Stimulated activated CD8-positive, alpha-beta memory T cell treated with anti-CD3 and anti-CD28 coated beads, Interleukin-7, amount 100 ng/mL, for 48 hours (primary cell): ENCODE data around the gene TMCC1.

Experiments used
- DNase-seq, 2 donors: peaks; one replicate each; pipeline ENCODE4 v3.0.0-alpha.2; 2020; ENCODE audit warnings: low read depth in 1 of 2; ENCODE audit errors: extremely low read depth in 1 of 2

The TMCC1 gene

GRCh38 chr3:129626744-129627349 lies 266.7 kb downstream of the TMCC1 start:
- peak; percentile 66 to 74 for DNase-seq

GRCh38 chr3:129625072-129625874 lies 268.2 kb downstream of the TMCC1 start:
- DNase-seq, result no peak

DNA sequence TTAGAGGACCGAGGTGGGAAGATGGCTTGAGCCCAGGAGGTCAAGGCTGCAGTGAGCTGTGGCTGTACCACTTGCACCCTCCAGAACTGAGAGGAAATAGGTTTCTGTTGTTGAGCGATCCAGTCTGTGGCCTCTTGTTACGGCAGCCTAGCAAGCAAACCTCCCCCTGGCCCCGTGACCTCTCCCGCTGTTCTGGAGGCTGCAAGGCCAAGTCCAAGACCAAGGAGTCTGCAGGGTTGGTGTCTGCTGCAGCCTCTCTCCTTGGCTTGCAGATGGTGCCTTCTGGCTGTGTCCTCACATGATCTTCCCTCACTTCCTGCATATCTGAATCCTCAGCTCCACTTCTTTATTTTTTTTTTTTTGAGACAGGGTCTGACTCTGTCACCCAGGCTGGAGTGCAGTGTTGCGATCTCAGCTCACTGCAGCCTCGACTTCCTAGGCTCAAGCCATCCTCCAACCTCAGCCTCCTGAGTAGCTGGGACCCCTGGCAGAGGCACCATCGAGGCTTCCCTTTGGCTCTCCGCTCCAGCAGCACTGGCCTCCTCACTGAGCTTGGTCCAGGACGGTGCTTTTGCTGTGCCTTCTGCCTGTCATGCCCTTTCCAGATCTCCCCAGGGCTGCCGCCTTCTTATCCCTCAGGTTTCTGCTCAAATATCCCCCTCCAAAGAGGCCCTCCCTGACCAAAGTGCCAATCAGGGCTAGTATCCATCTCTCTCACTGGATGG lies 269.0 kb downstream of the TMCC1 start:
- no peak for DNase-seq

DNA sequence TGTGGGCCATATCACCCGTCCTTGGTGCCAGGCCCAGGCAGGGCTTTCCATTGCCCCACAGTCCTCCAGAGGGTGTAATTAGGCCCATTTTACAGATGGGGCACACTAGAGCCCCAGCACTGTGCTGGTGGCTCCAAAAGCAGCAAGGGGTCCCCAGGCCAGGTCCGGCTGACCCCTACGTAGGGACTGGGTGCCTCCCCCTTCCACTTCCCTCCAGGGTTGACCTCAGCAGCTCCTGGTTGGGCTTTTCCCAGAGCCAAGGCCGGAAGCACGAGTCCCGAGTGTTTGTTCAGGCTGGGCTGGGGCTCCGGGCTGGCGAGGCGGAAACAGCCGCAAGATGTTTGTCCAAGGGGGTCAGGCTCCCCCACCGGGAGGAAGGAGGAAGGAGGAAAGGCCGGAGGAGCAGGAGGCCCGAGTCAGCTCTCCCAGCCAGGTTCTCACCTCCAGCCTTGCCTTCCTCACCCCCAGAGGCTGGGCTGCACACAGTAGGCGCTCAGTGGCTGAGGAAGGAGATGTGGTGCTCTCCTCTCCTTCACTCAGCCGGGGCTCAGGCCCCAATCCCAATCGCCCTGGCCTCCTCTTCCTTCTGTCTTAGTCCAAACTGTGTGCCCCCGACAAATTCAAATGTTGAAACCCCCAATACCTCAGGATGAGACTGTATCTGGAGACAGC lies 269.9 kb downstream of the TMCC1 start:
- DNase-seq, result no peak

DNA sequence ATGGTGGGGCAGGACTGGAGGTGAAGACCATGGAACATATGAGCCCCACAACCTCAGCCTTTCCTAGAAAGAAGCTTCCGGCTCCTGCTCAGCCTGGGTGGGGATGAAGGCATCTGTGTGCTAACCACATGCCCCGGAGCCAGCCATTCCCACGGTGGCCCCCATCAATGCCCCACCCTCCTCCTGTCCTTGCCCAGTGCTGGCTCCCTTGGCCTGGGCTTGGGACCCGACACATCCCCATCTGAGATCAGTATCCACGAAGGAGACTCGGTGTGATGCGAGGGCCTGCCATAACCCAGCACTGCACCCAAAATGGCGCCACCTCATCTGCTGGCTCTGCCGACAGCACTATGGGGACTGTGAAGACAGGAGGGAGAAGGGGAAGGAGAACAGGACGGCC lies 270.6 kb downstream of the TMCC1 start:
- DNase-seq, result no peak

- DNase-seq, result no peak
Measured at GRCh38 chr3:129622226-129622874, 271.2 kb downstream of the TMCC1 start.

DNA sequence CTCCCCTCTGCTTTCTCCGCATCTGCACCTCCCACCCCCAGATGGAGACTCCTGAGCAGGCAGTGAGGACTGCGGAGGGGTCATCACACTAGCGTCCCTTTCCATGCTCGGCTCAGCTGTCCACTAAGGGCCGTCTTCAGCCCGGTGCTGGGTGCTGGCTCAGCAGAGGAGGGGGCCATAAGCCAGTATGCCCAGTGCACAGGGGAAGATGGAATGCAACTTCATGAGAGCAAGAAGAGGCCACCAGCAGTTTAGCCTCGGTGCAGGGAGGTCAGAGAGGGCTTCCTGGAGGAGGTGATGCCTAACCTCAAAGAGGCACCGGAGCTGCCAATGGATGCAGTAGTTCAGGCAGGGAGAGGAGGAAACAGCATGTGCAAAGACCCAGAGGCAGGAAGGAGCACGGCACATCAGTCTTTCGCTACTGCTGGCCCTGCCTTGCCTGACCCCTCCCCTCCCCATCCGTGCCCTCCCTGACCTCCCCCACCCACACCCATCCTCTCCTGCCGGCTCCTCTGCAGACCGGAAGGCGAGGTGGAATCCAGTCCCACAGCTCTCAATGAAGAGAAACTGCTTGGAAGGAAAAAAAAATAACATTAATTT lies 271.8 kb downstream of the TMCC1 start:
- DNase-seq, result no peak

DNA sequence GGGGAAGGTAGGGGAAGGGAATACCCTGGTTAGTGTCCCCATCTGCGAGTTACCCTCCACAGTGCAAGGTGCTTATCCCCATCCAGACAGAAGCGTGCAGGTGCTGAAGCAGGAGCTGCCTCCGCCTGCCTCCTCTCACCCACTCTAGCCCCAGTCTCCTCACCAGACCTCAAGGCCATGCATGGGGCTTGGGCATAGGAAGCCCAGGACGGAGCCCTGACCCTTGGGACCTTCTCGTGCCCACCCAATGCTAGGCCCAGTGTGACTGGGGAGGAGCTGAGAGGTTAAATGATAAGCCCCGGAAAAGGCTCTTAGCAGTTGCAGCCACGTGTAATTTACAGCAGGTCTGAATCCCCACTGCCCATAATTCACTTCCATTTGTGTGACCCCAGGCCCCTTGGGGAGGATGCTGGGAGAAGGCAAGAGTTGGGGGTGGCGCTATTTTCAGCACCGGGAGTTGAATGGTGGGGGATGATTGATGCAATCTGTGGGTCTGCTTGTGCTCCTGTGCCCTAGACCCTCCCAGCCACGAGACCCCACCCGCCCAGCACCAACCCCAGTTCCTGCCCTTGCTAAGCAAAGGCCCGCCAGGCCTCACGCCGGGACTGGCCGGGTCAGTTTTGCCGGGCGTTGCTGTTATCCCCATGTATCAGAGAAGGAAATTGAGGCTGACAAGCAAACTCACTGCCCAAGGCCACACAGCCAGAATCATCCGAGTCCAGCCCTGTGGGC lies 272.5 kb downstream of the TMCC1 start:
- no peak for DNase-seq

GRCh38 chr3:129619726-129620162 lies 273.8 kb downstream of the TMCC1 start:
- no peak for DNase-seq

DNA sequence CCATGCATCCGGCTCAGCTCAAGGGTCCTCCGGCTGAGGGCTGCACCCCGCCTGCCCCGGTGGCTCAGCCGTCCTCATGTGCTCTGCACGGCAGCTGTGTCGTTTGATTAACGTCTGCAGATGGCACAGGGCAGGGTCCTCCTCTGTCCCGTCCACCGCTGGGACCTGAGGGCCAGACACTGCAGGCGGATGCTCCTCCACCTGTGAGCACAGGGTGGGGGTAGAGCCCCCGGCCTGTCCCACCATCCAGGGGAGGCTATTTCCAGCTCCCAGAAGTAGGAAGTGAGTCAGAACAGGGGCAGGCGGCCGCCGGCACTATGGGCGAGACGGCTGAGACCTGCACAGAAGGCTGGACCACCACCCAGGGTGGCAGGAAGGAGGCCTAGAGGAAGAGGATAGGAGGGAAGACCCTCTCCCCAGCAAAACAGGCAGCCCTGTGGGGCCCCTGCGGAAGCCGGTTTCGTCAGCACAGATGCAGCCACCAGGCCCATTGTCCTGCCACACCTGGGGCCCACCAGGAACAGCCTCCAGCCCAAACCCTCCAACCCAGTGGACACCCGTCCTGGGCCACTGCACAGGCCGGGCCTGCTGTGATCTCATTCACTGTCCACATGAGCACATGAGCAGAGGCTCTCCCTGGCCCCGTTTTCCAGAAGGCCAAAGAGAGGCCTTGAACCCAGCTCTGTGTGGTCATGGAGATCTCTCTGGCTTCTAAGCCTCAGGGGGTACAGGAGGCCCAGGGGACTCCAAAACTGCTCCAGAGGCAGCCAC lies 274.4 kb downstream of the TMCC1 start:
- no peak for DNase-seq

DNA sequence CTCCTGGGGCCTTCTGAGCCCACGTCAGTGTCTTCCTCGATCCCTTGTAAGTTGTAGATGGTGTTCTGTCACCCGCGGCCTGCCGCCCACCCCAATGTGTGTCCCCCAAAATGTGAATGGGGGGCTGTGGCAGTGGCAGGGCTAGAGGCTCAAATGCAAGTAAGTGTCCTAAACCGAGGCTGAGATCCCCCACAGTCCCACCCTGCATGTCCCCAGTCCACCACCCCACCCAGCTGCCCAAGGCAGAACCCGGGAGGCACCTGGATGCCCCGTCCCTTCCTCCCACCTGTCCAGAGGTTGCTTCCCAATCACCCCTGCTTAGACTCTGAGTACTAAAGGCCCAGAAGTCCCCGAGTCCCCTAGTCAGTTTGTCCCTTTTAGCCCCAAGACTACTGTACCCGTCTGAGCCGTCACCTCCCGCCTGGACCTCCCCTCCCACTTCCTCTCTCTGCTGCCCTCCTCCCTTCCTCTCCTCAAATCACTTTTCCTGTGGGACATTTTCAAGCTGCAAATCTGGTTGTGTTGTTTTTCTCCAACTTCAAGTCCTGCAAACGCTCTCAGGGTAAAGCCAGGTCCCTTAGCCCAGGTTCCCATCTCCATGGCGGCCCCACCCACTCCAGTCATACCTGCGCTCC lies 275.2 kb downstream of the TMCC1 start:
- DNase-seq, result no peak

DNA sequence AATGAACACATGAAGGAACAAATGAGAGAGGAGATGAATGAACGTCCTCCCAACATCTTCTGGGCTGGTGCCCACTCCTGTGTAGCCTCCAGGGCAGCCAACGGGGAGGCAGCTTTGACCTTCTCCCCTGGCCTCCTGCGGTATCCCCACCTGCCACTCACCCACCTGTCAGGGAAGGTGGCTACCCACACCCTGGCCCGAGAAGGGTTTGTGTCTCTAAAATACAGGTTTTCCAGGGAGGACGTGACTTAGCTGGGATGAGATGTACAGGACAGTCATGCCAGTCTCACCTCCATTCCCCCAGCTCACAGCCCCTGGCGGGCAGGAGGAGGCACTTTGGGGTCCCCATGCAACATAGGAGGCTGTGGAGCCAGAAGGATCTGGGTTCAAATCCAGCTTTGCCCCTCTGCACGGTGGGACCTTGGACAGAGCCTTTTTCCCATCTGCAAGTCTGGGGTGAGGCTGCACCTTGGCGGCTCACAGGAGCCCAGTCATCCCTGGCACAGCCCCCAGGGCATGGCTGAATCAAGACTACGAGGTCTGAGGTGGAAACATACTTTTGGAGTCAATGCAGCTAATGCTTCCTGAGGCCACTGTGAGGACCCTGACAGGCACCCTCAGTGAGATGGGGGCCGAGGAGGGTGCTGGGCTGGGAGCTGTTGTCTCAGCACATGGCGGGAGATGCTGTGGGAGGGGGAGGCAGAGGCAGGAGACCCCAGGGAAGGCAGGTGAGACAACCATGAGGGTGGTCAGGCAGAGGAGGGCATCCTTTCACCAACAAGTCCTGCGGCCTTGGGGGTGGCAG lies 275.9 kb downstream of the TMCC1 start:
- DNase-seq, result no peak

DNA sequence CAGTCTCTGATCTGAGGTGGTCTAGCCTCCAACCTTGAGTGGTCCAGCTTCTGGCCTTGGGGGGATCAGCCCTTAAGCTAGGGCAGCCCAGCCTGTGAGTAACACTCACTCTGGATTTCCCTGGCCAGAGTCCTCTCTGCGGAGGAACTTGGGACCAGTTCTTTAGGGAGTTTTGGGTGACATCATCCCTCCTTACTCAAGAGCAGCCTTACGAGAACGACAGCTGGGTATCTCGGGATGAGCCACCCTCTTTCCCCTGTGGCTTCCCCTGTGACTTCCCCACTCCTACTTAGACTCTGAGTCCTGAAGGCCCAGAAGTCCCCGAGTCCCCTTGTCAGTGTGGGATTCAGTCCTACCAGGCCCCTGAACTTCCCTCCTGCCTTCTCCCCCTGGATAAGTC lies 276.8 kb downstream of the TMCC1 start:
- DNase-seq, result no peak

DNA sequence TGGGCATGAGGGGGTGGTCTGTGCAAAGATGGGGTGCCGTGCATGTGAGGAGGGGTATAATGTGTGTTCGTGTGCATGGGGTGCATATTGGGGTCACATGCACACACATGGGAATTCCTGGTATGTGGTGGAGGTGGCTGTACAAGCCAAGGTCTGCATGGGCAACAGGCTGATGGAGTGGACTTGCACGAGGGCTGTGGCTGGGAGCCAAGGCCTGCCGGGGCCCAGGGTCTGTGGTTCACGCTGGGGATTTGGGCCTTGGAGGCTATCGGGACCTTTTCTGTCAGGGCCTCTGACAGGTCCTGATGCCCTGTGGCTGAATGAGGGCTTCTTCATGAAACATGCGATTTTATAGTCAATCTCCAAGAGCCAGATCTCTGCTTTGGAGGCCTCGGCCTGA lies 277.2 kb downstream of the TMCC1 start:
- DNase-seq, result no peak

DNA sequence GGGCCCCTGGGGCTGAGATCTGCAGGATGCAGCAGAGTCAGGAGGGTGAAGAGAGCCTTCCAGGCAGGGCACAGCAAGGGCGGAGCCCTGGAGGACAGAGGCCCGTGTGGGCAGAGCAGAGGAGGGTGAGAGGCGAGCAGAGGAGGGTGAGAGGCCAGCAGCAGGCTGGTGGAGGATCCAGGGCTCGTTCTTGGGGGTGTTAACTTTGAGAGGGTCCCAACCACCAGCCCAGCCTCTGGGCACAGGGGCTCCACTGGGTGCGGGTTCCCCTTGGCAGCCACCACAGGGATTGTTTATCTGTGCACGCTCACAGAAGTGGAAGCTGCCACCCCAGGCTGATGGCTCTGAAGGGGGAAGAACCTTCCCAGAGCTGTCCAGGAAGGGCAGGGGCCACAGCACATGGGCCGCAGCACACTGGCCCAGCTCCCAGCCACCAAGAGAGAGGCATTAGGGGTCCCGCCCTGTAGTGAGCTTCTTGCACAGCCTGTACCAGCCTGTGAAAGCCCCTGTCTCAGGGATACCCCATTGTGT lies 277.7 kb downstream of the TMCC1 start:
- no peak for DNase-seq

GRCh38 chr3:129614927-129615363 lies 278.6 kb downstream of the TMCC1 start:
- DNase-seq, result no peak

DNA sequence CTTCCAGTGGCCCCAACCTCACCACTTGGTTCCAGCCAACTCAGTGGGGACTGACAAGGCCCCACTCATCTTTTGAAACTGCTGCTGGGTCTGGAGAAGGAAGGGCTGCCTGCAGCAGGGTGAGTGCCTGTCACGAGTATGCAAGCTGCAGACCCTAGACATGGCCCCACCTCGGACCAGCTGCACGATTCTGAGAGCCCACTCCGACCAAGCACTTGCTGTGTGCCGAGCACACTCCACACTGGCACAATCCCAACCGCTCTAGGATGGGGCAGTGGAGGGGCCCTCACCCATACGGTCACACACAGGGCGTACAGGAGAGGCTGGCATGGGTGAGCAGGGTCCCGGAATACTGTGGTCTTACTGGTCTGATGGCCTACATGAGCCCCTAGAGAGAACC lies 279.1 kb downstream of the TMCC1 start:
- DNase-seq, result no peak
